Endothelial cell (in vitro differentiated cells): Measurements from ENCODE around the gene DDX52. TPM values are rescaled to one million over a fixed set of nuclear protein-coding genes. Genes with fewer than 3 reads are reported as not detected.
"Not testable (repeated sequence)": the region's sequence is repeated elsewhere in the genome, so short reads cannot be mapped to it uniquely, and the experiment has no call there.

Experiments used
- DNase-seq: peaks from one replicate; pipeline ENCODE4 v3.0.0; 2021; ENCODE audit warnings: low spot score
- H3K27ac Mint-ChIP-seq: one replicate; pipeline ENCODE4 v1.8.0; 2021; ENCODE audit warnings: mixed read lengths, inconsistent platforms; ENCODE audit not compliant: unreplicated experiment
- H3K27me3 Mint-ChIP-seq: one replicate; pipeline ENCODE4 v1.8.0; 2021; ENCODE audit warnings: mild to moderate bottlenecking, moderate library complexity, mixed read lengths, inconsistent platforms; ENCODE audit not compliant: unreplicated experiment
- H3K36me3 Mint-ChIP-seq: one replicate; pipeline ENCODE4 v1.8.0; 2021; ENCODE audit warnings: mild to moderate bottlenecking, low read depth, mixed read lengths, inconsistent platforms; ENCODE audit not compliant: unreplicated experiment
- H3K4me1 Mint-ChIP-seq: one replicate; pipeline ENCODE4 v1.8.0; 2021; ENCODE audit warnings: mild to moderate bottlenecking, mixed read lengths, inconsistent platforms; ENCODE audit not compliant: unreplicated experiment
- H3K4me3 Mint-ChIP-seq: one replicate; pipeline ENCODE4 v1.8.0; 2021; ENCODE audit warnings: mild to moderate bottlenecking, mixed read lengths, inconsistent platforms; ENCODE audit not compliant: unreplicated experiment
- H3K9me3 Mint-ChIP-seq: one replicate; pipeline ENCODE4 v1.8.0; 2021; ENCODE audit warnings: mixed read lengths, inconsistent platforms; ENCODE audit not compliant: unreplicated experiment
- CTCF ChIP-seq: fragments of 200-600 bp; sonication (generic); IDR thresholded peaks from one replicate; pipeline ENCODE4 v1.5.0; 2021; ENCODE audit warnings: antibody characterized with exemption; ENCODE audit not compliant: unreplicated experiment
- total RNA-seq: library from RNA; stranded (reverse); fragmentation: NEBNext Ultra II Directional; extraction: Animal tissue kit (Norgen Biotek cat#: 25700); gene quantifications from one replicate; pipeline ENCODE4 v1.2.1, GENCODE V29; 2021; ENCODE audit not compliant: unreplicated experiment

The DDX52 gene
- total RNA-seq, 1 donor from 2014 or later, result 35.5 TPM

DNA sequence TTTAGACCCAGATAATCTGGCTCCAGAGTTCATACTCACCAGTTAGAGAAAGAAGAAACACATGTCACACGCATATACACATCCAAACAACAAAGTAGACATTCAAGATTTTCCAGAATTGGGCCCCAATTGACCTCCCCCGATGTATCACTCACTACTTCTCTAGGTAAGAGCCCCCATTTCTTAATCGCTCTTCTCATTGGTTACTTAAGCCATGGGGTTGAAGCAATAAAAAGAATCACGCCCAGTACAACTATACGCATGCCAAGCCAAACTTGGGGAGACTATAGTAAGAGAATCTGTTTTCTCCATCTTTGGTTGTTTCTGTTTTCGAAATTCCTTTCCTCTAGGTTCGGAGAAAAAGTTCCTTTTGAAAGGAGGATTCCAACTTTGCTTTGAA is 565 bp downstream of the DDX52 start:
- TF ChIP-seq CTCF, result no peak
- Mint-ChIP-seq H3K27me3 (peaks cover 2% of the 10 kb centered on the region), H3K27ac (peak overlapping the region; percentile 93), H3K4me3 (peak overlapping the region; percentile 97), H3K9me3 (no peaks in the 10 kb centered on the region), H3K36me3 (peaks cover 6% of the 10 kb centered on the region), H3K4me1 (peaks cover 18% of the 10 kb centered on the region)
- no peak for DNase-seq

DNA sequence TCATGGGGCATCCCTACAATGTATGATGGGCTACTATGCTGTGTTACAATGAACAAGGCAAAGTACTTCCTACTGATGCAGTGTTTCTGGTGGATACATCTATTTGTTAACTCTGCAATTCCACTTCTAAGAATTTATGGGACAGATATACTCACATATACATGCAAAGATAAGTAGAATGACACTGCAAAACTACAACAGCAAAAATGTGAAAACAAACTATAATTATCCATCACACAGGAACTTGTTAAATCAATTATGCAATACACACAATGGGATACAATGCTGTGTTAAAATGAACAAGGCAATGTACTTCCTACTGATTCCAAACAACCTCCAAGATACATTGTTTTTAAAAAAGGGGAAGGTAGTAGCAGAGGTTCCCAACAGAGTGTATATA is 3.2 kb downstream of the DDX52 start:
- Mint-ChIP-seq H3K36me3 (peaks cover 13% of the 10 kb centered on the region), H3K9me3 (no peaks in the 10 kb centered on the region), H3K27ac (no peak overlapping the region), H3K27me3 (no peaks in the 10 kb centered on the region), H3K4me1 (peaks cover 18% of the 10 kb centered on the region), H3K4me3 (no peak overlapping the region)
- TF ChIP-seq CTCF, result no peak
- no peak for DNase-seq

GRCh38 chr17:37637956-37638355 is 5.3 kb downstream of the DDX52 start:
- Mint-ChIP-seq H3K27me3 (no peaks in the 10 kb centered on the region), H3K4me1 (peaks cover 15% of the 10 kb centered on the region), H3K9me3 (no peaks in the 10 kb centered on the region), H3K36me3 (peaks cover 13% of the 10 kb centered on the region), H3K27ac (no peak overlapping the region), H3K4me3 (no peak overlapping the region)
- no peak for DNase-seq
- TF ChIP-seq CTCF, result no peak

DNA sequence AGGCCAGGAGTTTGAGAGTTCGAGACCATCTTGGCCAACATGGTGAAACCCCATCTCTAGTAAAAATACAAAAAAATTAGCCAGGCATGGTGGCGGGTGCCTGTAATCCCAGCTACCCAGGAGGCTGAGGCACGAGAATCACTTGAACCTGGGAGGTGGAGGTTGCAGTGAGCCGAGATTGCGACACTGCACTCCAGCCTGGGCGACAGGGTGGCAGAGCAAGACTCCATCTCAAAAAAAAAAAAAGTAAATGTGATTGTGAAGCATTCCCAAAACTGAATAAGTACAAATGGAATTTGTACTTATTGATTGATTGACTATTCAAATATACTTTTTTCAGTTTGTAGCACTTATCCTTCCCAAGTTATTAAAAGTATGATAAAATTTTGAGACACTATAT is 26.8 kb downstream of the DDX52 start:
- H3K27me3 Mint-ChIP-seq, H3K4me3 Mint-ChIP-seq, H3K27ac Mint-ChIP-seq, DNase-seq, H3K4me1 Mint-ChIP-seq, H3K9me3 Mint-ChIP-seq: not testable (repeated sequence)
- H3K36me3 Mint-ChIP-seq, result peaks cover 17% of the 10 kb centered on the region

DNA sequence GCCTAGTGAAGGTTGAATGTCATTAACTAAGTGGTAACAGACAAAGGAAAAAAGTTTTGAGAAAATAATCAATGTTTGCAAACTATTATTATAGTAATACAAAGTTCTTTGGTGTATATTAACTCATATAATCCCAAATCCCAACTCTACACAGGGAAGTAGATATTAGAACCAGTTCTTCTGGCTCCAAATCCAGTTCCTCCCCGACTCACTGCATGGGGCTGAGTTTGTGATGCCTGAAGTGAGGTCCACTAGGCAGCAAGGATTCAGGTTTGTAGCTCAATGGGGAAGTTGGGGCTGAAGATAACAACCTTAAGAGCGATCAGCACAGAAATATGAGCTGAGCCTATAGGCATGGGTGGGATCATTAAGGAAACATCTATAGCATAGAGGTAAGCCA is 28.4 kb downstream of the DDX52 start:
- Mint-ChIP-seq H3K9me3 (no peaks in the 10 kb centered on the region), H3K27ac (peak overlapping the region; percentile 42), H3K4me3 (no peak overlapping the region), H3K4me1 (no peaks in the 10 kb centered on the region), H3K27me3 (no peaks in the 10 kb centered on the region), H3K36me3 (peaks cover 12% of the 10 kb centered on the region)
- DNase-seq, result no peak
- no peak for TF ChIP-seq CTCF

GRCh38 chr17:37614391-37614790 is 28.9 kb downstream of the DDX52 start:
- peaks cover 12% of the 10 kb centered on the region for H3K36me3 Mint-ChIP-seq
- H3K27ac Mint-ChIP-seq, result no peak overlapping the region
- no peak overlapping the region for H3K4me3 Mint-ChIP-seq
- DNase-seq, result no peak
- no peak for TF ChIP-seq CTCF
- H3K27me3 Mint-ChIP-seq, result no peaks in the 10 kb centered on the region
- H3K4me1 Mint-ChIP-seq, result no peaks in the 10 kb centered on the region
- no peaks in the 10 kb centered on the region for H3K9me3 Mint-ChIP-seq
